Measurements from ENCODE around the gene STK32B.

The STK32B gene

DNA sequence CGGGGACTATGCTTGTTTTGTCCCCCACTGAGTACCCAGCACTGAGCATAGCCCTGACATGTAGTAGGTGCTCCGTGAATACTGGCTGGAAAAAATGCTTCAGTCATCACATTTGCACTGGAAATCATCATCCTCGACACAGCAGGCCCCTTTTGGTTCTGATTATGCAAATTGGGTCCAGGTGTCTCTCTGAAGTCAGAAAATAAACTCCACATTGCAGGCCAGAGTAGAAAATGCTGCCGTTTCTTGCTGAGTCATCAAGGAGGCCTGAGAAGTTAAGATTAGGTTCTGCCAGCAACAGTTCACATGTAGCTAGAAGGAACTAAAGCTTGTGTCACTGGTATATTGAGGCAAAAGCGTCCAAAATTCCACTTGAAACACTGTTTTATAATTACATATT lies 15.0 kb upstream of the STK32B start:
- POLR2A ChIA-PET, result no interaction called here
- Histone ChIP-seq H3K36me3 (ENCODE audit: control insufficient read depth in 2 of 2, insufficient read depth in 1 of 2, low read length in 2 of 2) (no peaks in the 10 kb centered on the region), H3K4me3 (ENCODE audit: low read depth, low read length) (no peak overlapping the region), H3K27ac (ENCODE audit: extremely low read depth, low read depth, low read length) (no peak overlapping the region), H3K4me1 (ENCODE audit: control insufficient read depth, insufficient read depth, low read length) (peaks cover 3% of the 10 kb centered on the region; the same call in 1 of the 2 replicates), H3K9me3 (ENCODE audit: control insufficient read depth, insufficient read depth, low read depth, low read length) (no peaks in the 10 kb centered on the region)
- CTCF ChIA-PET, result no interaction called here
- TF ChIP-seq, protein P1, sequence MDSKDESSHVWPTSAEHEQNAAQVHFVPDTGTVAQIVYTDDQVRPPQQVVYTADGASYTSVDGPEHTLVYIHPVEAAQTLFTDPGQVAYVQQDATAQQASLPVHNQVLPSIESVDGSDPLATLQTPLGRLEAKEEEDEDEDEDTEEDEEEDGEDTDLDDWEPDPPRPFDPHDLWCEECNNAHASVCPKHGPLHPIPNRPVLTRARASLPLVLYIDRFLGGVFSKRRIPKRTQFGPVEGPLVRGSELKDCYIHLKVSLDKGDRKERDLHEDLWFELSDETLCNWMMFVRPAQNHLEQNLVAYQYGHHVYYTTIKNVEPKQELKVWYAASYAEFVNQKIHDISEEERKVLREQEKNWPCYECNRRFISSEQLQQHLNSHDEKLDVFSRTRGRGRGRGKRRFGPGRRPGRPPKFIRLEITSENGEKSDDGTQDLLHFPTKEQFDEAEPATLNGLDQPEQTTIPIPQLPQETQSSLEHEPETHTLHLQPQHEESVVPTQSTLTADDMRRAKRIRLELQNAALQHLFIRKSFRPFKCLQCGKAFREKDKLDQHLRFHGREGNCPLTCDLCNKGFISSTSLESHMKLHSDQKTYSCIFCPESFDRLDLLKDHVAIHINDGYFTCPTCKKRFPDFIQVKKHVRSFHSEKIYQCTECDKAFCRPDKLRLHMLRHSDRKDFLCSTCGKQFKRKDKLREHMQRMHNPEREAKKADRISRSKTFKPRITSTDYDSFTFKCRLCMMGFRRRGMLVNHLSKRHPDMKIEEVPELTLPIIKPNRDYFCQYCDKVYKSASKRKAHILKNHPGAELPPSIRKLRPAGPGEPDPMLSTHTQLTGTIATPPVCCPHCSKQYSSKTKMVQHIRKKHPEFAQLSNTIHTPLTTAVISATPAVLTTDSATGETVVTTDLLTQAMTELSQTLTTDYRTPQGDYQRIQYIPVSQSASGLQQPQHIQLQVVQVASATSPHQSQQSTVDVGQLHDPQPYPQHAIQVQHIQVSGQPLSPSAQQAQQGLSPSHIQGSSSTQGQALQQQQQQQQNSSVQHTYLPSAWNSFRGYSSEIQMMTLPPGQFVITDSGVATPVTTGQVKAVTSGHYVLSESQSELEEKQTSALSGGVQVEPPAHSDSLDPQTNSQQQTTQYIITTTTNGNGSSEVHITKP (tag by site-specific recombination; IDR thresholded peaks at IDR 0.05), result no peak
- no peak for TF ChIP-seq ZXDB (tag by site-specific recombination; IDR thresholded peaks at IDR 0.05)
- TF ChIP-seq, protein P2, sequence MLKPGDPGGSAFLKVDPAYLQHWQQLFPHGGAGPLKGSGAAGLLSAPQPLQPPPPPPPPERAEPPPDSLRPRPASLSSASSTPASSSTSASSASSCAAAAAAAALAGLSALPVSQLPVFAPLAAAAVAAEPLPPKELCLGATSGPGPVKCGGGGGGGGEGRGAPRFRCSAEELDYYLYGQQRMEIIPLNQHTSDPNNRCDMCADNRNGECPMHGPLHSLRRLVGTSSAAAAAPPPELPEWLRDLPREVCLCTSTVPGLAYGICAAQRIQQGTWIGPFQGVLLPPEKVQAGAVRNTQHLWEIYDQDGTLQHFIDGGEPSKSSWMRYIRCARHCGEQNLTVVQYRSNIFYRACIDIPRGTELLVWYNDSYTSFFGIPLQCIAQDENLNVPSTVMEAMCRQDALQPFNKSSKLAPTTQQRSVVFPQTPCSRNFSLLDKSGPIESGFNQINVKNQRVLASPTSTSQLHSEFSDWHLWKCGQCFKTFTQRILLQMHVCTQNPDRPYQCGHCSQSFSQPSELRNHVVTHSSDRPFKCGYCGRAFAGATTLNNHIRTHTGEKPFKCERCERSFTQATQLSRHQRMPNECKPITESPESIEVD (tag by site-specific recombination; IDR thresholded peaks at IDR 0.05), result no peak
- TF ChIP-seq GLIS1 (tag by site-specific recombination; IDR thresholded peaks at IDR 0.05), result peak; percentile 45
- TF ChIP-seq ZNF48 (tag by site-specific recombination; IDR thresholded peaks at IDR 0.05), result no peak
- no peak for TF ChIP-seq MYNN (tag by site-specific recombination; IDR thresholded peaks at IDR 0.05; ENCODE audit: borderline replicate concordance)

DNA sequence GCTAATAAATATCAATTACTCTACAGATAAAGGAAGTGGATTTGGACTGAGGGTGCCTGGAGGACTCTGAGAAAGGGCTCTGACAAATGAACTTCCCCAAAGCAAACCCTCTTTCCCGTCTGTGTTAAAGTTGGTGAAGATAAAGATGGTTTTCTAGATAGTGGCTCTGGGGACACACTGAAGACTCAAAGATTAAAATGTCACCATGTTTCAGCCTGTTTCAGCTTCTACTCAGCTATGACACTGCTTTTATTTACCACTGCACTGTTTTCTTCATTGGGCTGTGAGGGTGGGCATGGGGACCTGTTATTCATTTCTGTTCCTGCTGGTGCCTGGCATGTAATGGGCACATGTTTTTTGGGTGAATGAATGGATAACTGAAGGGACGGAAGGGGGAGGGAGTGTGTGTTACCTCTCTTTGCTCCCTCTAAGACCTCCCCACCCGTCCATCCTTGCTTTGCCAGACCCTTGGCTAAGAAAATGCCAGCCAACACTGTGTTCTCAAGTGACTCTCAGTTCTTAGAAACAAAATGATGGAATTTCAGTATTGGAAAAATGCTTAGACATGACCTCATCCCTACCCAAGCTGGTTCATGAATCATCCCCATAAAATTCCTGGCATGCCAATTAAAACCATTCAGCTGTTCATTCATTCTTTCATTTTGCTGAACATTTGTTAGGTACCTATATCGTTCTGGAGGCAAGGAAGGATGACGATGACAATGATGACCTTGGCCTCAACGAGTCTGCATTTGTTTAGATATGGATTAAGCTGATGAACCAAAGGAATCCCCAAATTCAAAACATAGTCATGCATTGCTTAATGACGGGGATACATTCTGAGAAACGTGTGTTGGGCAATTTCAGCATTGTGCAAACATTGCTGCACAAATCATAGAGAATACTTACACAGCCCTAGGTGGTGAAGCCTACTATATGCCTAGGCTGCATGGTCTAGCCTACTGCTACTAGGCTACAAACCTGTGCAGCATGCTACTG lies 13.4 kb upstream of the STK32B start:
- Histone ChIP-seq H3K27ac (ENCODE audit: extremely low read depth, low read depth, low read length) (no peak overlapping the region), H3K4me3 (ENCODE audit: low read depth, low read length) (no peak overlapping the region), H3K36me3 (ENCODE audit: control insufficient read depth in 2 of 2, insufficient read depth in 1 of 2, low read length in 2 of 2) (no peaks in the 10 kb centered on the region), H3K9me3 (ENCODE audit: control insufficient read depth, insufficient read depth, low read depth, low read length) (no peaks in the 10 kb centered on the region), H3K4me1 (ENCODE audit: control insufficient read depth, insufficient read depth, low read length) (peaks cover 6% of the 10 kb centered on the region; the same call in 1 of the 2 replicates)
- ChIA-PET POLR2A (no interaction called here), CTCF (interaction anchor here (1.4 kb wide), 1 partner anchor 13 kb away, joined by 5 read pairs; the partner anchor contains the start of gene STK32B)
- TF ChIP-seq ZNF366 (tag by site-specific recombination; conservative IDR thresholded peaks at IDR 0.05), result peak; percentile 47; the same call in 1 of the 2 replicates
- TF ChIP-seq GLI2 (tag by site-specific recombination; IDR thresholded peaks at IDR 0.05; ENCODE audit: borderline replicate concordance, low read depth), result no peak
- no peak for TF ChIP-seq TRIM28 (IDR thresholded peaks at IDR 0.05; ENCODE audit: borderline replicate concordance, low read length)
- TF ChIP-seq ZNF121 (tag by site-specific recombination; IDR thresholded peaks at IDR 0.05), result no peak
- no peak for TF ChIP-seq ZBTB48 (tag by site-specific recombination; IDR thresholded peaks at IDR 0.05)
- TF ChIP-seq ZNF211 (tag by site-specific recombination; IDR thresholded peaks at IDR 0.05; ENCODE audit: low read depth), result no peak
- TF ChIP-seq ZNF214 (tag by site-specific recombination; IDR thresholded peaks at IDR 0.05; ENCODE audit: borderline replicate concordance), result no peak
- no peak for TF ChIP-seq ZNF140 (tag by site-specific recombination; IDR thresholded peaks at IDR 0.05)
- TF ChIP-seq ZNF623 (tag by site-specific recombination; IDR thresholded peaks at IDR 0.05), result no peak
- no peak for TF ChIP-seq ZNF155 (tag by site-specific recombination; IDR thresholded peaks at IDR 0.05)
- TF ChIP-seq ZSCAN30 (tag by site-specific recombination; IDR thresholded peaks at IDR 0.05), result no peak
- TF ChIP-seq ZNF184 (tag by site-specific recombination; IDR thresholded peaks at IDR 0.05), result no peak
- no peak for TF ChIP-seq ZNF157 (tag by site-specific recombination; IDR thresholded peaks at IDR 0.05)
- peak; percentile 67 for TF ChIP-seq SP7 (tag by site-specific recombination; IDR thresholded peaks at IDR 0.05)
- no peak for TF ChIP-seq ZNF707 (tag by site-specific recombination; IDR thresholded peaks at IDR 0.05)
- no peak for TF ChIP-seq ZNF138 (tag by site-specific recombination; IDR thresholded peaks at IDR 0.05; ENCODE audit: borderline replicate concordance)
- TF ChIP-seq, protein P3, sequence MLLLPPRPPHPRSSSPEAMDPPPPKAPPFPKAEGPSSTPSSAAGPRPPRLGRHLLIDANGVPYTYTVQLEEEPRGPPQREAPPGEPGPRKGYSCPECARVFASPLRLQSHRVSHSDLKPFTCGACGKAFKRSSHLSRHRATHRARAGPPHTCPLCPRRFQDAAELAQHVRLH (tag by site-specific recombination; IDR thresholded peaks at IDR 0.05), result no peak
- TF ChIP-seq ZNF354C (tag by site-specific recombination; IDR thresholded peaks at IDR 0.05; ENCODE audit: borderline replicate concordance, low read depth), result no peak
- no peak for TF ChIP-seq SCRT2 (tag by site-specific recombination; IDR thresholded peaks at IDR 0.05)

All from HEK293 (cell line).